ENCODE measurements around the gene PPFIBP1.
A peak's percentile ranks its signal among the peaks of the same experiment; 100 is the strongest.

DNA sequence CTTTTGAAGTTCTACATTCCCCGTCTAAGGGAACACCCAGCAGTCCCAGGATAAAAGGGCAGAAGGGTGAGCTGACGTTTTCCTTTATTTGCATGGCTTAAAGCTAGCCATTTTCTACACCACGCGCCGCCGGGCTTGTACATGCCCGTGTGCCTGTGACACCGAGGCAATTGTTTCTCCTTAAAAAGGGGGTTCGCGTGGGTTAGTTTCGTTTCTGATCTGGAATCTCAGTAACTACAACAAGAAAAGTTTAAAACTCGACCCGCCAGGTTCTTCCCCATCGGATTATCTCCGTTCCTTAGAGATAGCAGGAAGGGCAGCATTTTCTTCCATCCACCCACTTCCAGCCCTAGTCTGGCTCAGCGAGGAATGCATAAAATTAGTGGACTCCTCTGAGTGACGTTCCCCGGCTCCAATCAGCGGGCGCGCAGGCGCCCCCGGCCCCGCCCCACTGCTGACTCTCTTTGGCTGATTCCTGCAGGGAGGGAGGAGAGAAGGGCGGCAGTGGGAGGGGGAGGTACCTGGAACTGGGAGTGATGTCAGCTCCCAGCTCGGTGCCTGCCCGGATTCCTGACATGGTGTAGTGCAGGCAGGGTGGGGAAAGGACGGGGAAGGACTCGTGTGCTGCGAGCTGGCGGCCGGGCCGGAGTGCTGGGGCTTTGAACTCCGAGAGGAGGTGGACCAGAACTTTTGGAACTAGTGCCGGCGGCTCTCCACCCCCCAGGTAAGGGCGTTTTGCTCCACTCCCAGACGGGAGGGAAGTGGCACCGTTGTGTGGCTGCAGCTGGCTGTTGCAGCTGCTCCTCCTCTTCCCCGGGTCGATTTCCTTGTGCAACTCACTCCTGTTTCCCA lies at the start of gene PPFIBP1:
- TF ChIP-seq, protein P1, sequence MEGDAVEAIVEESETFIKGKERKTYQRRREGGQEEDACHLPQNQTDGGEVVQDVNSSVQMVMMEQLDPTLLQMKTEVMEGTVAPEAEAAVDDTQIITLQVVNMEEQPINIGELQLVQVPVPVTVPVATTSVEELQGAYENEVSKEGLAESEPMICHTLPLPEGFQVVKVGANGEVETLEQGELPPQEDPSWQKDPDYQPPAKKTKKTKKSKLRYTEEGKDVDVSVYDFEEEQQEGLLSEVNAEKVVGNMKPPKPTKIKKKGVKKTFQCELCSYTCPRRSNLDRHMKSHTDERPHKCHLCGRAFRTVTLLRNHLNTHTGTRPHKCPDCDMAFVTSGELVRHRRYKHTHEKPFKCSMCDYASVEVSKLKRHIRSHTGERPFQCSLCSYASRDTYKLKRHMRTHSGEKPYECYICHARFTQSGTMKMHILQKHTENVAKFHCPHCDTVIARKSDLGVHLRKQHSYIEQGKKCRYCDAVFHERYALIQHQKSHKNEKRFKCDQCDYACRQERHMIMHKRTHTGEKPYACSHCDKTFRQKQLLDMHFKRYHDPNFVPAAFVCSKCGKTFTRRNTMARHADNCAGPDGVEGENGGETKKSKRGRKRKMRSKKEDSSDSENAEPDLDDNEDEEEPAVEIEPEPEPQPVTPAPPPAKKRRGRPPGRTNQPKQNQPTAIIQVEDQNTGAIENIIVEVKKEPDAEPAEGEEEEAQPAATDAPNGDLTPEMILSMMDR (IDR thresholded peaks at IDR 0.05): peak in 4 of 7 experiments; percentile 10 to 38 (median 20)
- peak in 2 of 3 donors; percentile 95 to 96 for TF ChIP-seq POLR2AphosphoS5 (IDR thresholded peaks at IDR 0.05)

Data from stomach (tissue), 4 donors.